Measurements from ENCODE around the gene HOXA13.

HOXA13 gene

DNA sequence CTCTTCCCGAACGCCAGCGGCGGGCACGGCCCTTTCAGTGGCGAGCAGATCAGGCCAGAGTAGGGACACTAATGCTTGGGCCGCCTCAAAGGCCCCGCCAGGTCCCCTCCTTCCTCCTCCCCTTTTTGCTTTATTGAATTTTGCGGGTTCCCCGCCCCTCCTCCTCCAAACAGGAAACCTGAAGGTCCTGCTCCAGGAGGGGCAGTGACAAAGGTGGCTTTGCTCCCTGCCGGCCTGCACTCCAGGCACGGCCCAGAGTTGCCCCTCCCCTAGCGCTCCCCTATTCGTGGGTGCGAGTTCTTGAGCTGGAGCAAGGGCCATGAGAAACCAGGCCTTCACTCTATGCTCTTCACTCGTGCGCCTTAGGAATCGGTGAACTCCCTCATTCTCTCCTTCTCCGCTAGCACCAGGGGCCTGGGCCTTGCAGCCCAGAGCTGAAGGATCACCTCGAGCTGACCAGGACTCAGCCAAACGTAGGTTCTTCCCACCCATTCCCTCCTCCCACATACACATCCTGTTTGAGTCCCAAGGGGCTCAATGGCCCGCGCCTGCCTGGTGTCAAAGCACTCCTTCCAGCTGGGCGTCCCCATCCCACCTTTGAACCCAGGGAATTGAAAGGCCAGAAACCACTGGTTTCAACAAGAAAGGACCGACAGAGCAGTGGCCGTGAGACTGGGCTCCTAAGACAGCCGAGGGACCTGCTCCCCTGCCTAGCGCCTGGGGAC is 51.7 kb downstream of the HOXA13 start:
- DNase-seq (ENCODE audit: low spot score) = no peak

DNA sequence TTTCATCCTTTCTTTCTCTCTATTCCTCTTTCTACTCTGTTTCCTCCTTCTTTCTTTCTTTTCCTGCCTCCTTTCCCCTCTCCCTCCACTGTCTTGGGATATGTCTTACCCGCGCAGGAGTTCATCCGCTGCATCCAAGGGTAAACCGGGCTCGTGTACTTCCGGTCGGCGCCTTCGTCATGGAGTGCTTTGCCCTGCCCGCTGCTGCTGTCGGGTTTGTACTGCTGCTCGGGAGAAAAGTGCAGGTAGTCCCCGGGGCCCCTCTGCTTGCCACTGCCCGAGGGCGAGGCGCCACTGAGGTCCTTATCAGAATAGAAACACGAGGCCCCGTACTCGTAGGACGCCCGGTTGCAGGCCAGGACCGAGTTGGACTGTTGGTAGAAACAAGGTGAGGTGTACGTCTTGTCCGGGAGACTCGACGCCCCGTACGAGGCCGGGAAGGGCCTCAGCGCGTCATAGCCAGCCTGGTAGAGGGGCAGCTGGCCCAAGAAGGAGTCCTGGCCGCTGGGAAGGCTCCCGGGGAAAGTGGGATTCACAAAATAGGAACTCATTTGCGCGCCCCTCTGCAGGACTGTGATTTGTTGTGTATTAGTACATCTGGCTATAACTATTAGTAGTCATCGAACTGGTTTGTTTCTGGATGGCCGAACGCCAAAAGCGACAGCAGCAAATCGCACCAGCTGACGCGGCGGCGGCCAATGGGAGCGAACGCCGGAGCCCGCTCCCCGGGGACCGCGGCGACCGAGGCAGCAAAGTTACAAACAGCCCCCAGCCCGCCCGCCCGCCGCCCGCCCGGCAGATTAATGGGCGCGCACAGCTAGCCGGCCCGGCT is 52.5 kb downstream of the HOXA13 start, which contains the start of gene HOXA6:
HOXA6 (minus strand) TSS at position 576 of the 832 bp plus-strand sequence; CDS start at position 551, 25 bp downstream.
- DNase-seq (ENCODE audit: low spot score) = no peak

DNA sequence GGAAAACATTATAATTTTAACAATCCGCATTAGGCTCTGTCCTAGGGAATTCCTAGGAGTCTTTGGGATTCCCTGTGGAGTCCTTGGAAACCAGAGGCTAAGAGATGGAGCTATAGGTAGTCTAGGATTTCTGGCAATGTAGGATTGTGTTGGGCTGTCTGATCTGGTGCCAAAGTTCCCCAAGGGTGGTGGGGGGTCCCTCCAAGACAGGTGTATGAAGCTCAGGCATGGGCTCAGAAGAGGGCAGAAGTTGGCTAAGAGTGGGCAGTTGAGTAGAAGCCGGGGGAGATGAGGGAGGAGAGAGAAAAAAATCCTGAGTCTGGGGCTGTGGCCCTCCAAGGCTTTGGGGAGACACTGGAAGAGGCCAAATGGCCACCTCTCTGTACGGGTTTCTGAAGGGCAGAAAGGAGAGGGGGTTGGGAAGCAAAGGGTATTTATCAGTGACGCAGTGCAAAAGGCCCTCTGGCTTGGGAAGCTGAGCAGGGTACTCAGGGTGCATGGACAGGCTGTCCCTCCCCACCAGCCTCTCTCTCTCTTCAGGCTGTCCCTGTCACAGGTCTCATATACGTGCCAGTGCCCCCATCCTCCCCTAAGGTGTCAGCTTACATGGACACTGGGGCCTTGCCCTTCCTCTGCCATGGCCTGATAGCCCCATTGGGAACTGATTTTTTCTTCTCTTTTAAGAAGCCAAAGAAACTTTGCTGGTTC is 53.2 kb downstream of the HOXA13 start:
- no peak for DNase-seq (ENCODE audit: low spot score)

DNA sequence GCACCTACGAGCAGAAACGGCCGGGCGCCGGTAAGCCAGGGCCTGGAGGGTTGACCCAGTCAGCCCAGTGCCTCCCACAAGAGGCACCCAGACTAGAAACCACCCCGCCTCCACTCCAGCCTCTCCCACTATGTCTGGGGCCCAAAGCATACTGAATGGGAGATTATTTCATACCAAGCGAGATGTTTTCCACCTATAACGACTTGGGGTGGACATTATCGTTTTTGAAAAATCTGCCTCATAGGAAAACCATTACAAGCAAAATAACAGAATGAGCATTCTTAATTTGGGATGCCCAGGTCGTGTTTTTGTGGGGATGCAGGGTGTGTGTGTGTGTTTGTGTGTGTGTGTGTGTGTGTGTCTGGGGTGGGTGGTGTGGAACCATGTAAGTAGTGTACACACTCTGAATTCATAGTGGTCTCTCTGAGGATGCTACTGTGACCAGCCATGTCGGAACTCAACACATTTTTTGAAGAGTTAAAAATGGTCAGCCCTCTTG is 53.9 kb downstream of the HOXA13 start:
- no peak for DNase-seq (ENCODE audit: low spot score)

DNA sequence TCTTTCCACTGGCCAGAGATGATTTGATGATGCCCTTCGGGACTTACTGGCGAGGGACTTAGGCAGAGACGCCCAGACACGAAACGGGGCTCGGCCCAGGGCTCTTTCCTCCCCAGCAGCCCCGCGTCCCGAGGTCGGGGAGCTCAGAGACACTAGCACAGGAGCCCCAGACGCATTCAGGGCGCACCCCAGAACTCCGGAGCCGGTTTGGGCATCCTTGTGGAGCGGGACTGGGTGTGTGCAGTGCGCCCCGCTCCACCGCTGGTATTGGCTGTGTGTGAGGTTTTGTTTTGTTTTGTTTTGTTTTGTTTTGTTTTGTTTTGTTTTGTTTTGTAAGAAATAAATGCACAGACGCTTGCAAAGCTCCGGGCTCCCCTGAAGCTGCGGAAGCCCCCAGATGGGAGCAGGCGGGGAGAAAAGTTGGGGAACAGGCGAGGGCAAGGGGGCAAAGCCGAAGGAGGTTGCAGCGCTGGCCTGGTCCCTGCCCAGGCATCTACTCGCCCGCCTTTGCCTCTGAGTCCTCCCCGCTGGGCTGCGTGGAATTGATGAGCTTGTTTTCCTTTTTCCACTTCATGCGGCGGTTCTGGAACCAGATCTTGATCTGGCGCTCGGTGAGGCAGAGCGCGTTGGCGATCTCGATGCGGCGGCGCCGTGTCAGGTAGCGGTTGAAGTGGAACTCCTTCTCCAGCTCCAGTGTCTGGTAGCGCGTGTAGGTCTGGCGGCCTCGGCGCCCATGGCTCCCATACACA is 54.6 kb downstream of the HOXA13 start:
- no peak for DNase-seq (ENCODE audit: low spot score)

DNA sequence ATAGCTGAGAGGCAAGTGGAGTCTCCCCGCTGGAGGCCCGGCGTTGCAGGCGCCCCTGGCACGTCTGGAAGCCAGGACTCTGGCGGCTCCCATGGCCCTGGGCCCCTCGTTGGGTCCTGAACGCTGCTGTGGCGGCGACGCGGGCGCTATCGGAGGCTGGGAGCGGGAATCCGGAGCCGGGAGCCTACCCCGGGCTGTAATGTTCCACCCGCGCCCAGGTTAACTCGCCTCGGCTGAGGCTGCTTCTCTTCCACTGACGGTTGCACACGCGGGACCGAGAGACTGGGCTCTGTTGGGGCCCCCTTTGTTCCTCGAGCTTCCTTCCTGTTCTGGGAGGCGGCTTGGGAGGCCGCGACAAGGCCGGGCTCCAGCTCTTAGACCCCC is 55.1 kb downstream of the HOXA13 start:
- no peak for DNase-seq (ENCODE audit: low spot score)
